Measurements from ENCODE around the gene NCK1.
"Not testable (repeated sequence)": the region's sequence is repeated elsewhere in the genome, so short reads cannot be mapped to it uniquely, and the experiment has no call there.

The NCK1 gene

DNA sequence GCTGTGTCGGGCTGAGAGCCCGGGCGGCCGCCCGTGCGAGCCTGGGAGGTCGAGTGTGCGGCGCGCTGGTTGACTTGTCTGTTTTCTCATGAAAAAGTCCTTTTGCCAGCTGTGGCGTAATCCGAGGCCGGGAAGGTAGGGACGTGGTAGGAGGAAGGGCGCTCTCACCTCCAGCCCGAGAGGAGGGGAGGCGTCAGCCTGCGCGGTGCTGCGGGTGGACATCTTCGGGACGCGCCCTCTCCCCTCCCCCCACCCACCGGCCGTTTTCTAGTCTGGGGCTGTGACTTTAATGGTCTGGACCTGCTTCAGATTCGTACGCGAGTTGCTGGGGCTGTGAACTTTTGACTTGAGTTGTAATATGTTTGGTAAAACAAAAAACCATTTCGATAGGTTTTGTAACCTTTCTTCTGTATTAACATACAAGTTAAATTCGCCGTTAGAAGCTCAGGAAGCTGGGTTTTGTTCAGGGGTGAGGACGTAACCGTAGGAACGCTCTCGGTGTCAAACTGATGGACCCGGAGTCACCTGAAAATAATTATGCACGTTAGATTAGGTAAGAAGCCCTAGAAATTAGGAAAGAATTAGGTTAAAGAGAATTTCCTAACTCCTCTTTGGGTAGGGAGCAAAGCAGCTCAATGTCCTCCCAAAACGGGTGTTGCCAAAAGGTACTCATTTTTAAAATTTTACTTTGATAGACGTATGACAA, 762 bp downstream of the NCK1 start:
- peak in 2 of 3 donors; percentile 19 to 27 for DNase-seq (ENCODE audit: low read depth in 3 of 3)

GRCh38 chr3:136869282-136869681, 7.3 kb downstream of the NCK1 start:
- DNase-seq (ENCODE audit: low read depth in 3 of 3) = no peak

- not testable (repeated sequence) for DNase-seq (ENCODE audit: low read depth in 3 of 3)
Measured at GRCh38 chr3:136872258-136872657, 10.2 kb downstream of the NCK1 start.

DNA sequence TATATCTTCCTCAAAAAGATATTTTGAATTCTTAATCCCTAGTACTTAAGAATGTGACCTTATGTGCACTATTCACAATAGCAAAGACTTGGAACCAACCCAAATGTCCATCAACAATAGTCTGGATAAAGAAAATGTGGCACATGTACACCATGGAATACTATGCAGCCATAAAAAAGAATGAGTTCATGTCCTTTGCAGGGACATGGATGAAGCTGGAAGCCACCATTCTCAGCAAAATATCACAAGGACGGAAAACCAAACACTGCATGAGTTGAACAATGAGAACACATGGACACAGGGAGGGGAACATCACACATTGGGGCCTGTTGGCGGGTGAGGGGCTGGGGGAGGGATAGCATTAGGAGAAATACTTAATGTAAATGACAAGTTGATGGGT, 17.5 kb downstream of the NCK1 start:
- not testable (repeated sequence) for DNase-seq (ENCODE audit: low read depth in 3 of 3)

GRCh38 chr3:136882571-136882970, 20.6 kb downstream of the NCK1 start:
- DNase-seq (ENCODE audit: low read depth in 3 of 3) = no peak

GRCh38 chr3:136883967-136884720, 22.1 kb downstream of the NCK1 start:
- no peak for DNase-seq (ENCODE audit: low read depth in 3 of 3)

- DNase-seq (ENCODE audit: low read depth in 3 of 3) = no peak
Measured at GRCh38 chr3:136885357-136886213, 23.6 kb downstream of the NCK1 start.

DNA sequence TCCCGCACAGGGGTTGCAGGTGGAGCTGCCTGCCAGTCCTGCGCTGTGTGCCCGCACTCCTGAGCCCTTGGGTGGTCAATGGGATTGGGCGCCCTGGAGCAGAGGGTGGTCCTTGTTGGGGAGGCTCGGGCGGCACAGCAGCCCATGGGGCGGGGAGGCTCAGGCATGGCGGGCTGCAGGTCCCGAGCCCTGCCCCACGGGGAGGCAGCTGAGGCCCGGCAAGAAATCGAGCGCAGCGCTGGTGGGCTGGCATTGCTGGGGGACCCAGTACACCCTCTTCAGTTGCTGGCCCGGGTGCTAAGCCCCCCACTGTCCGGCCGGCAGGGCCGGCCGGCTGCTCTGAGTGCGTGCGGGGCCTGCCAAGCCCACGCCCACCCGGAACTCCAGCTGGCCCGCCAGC, 27.9 kb downstream of the NCK1 start:
- DNase-seq (ENCODE audit: low read depth in 3 of 3) = no peak

DNA sequence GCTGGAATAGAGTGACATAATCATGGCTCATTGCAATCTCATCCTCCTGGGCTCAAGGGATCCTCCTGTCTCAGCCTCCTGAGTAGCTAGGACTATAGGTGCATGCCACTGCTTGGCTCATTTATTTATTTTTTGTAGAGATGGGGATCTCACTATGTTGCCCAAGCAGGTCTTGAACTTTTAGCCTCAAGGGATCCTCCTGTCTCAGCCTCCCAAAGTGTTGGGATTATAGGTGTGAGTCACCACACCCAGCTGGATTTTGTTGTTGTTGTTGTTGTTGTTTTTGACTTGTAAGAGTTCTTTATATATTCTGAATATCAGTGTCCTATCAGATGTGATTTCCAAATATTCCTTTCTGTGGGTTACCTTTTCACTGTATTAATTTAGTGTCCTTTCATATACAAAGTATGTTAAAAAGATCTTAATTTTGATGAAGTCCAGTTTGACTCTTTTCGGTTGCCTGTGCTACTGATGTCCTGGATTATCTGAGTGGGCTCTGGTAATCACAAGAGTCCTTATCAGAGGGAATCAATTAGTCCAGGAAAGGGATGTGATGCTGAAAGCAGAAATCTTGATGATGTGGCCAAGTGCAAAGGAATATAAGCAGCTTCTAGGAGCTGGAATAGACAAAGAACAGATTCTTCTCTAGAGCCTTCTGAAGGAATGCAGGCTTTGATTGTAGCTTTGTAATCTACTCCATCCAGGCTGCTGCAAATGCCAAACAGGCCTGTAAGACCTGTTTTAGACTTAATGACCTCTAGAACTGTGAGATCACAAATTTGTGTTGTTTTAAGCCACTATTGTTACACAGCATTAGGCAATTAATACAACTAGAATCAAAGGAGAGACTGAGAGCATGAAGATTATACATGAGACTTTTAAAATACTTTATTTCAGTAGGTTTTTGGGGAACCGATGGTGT, 30.2 kb downstream of the NCK1 start:
- no peak for DNase-seq (ENCODE audit: low read depth in 3 of 3)

- DNase-seq (ENCODE audit: low read depth in 3 of 3) = no peak
Measured at GRCh38 chr3:136893848-136894443, 31.9 kb downstream of the NCK1 start.

- not testable (repeated sequence) for DNase-seq (ENCODE audit: low read depth in 3 of 3)
Measured at GRCh38 chr3:136897171-136897570, 35.2 kb downstream of the NCK1 start.

GRCh38 chr3:136898549-136898948, 36.5 kb downstream of the NCK1 start:
- no peak for DNase-seq (ENCODE audit: low read depth in 3 of 3)

DNA sequence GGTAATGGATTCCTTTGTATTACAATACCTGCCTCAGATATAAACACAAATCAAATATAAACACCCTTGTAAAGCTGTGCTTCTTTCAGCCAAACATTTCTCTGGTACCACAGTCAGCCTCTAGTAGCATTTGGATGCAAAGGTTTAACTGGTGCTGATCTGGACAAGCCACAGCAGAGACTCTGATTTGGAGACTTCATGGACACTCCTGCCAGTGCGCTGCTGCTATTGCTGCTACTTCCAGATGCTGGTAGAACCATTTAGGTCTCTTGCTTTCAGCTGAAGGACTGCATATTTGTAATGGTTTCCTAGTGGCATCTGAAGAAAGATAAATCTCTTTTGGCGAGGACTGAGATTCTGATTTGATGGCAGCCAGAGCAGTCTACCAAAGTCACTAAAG, 36.9 kb downstream of the NCK1 start:
- no peak for DNase-seq (ENCODE audit: low read depth in 3 of 3)

- no peak for DNase-seq (ENCODE audit: low read depth in 3 of 3)
Measured at GRCh38 chr3:136899622-136900158, 37.7 kb downstream of the NCK1 start.

DNA sequence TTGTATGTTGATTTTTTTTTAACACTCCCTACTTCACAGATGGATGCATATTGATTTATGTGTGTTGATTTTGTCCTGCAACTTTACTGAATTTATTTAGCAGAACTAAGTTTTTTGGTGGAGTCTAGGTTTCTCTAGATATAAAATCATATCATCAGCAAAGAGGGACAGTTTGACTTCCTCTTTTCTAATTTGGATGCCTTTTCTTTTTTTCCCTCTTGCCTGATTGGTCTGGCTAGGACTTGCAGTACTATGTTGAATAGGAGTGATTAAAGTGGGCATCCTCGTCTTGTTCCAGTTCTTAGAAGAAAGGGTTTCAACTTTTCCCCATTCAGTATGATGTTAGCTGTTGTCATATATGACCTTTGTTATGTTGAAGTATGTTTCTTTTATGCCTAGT, 38.7 kb downstream of the NCK1 start:
- DNase-seq (ENCODE audit: low read depth in 3 of 3) = not testable (repeated sequence)

- no peak for DNase-seq (ENCODE audit: low read depth in 3 of 3)
Measured at GRCh38 chr3:136901391-136901790, 39.4 kb downstream of the NCK1 start.

- not testable (repeated sequence) for DNase-seq (ENCODE audit: low read depth in 3 of 3)
Measured at GRCh38 chr3:136902530-136902929, 40.5 kb downstream of the NCK1 start.

- no peak for DNase-seq (ENCODE audit: low read depth in 3 of 3)
Measured at GRCh38 chr3:136903899-136904298, 41.9 kb downstream of the NCK1 start.

DNA sequence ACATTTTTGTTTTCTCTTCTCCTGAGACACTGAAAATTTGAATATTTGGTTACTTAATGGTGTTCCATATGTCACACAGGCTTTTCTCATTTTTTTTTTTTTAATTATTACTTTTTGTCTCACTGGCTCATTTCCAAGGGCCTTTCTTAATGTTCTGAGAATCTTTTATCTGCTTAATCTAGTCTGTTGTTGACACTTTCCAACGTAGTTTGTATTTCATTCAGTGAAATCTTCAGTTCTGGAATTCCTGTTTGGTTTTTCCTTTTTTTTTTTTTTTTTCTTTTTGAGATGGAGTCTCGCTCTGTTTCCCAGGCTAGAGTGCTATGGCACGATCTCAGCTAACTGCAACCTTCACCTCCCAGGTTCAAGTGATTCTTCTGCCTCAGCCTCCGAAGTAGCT, 42.7 kb downstream of the NCK1 start:
- DNase-seq (ENCODE audit: low read depth in 3 of 3) = no peak

DNA sequence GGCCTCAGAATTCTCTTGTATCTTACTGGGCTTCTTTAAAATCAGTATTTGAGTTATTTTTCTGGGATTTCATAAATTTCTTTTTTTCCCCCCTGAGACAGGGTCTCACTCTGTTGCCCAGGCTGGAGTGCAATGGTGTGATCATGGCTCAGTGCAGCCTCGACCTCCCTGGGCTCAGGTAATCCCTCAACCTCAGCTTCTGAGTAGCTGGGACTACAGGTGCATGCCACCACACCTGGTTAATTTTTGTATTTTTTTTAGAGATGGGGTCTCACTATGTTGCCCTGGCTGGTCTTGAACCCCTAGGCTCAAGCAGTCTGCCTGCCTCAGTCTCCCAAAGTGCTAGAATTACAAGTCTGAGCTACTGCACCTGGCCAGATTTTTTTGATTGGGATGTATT, 43.5 kb downstream of the NCK1 start:
- DNase-seq (ENCODE audit: low read depth in 3 of 3) = no peak

- DNase-seq (ENCODE audit: low read depth in 3 of 3) = no peak
Measured at GRCh38 chr3:136906725-136907124, 44.7 kb downstream of the NCK1 start.
